K562 (cell line): Measurements from ENCODE around the gene RNF207. TPM values are rescaled to one million over a fixed set of nuclear protein-coding genes. Genes with fewer than 3 reads are reported as not detected.

Experiments
- ARID3B ChIP-seq: fragments of 250-450 bp; sonication (Bioruptor Pico); IDR thresholded peaks from 2 replicates; pipeline ENCODE4 v1.4.0; 2020; ENCODE audit warnings: borderline replicate concordance
- BRCA1 ChIP-seq, 2 experiments: fragments of 450-650 bp in 1 of 2; sonication (generic) in 1 of 2; formaldehyde crosslinking in 1 of 2; IDR thresholded peaks; 2 replicates each; pipeline versions ENCODE4 v1.5.0 to v1.6.1; 2017 to 2020; ENCODE audit warnings: mild to moderate bottlenecking in 1 of 2, missing genetic modification reagents in 1 of 2
- CBX5 ChIP-seq: IDR thresholded peaks from 2 replicates; pipeline ENCODE4 v1.6.1; 2014; ENCODE audit warnings: low read depth, borderline replicate concordance
- CHD1 ChIP-seq: fragments of 200-600 bp; sonication (generic); IDR thresholded peaks from one replicate; pipeline ENCODE4 v1.6.1; 2012; ENCODE audit warnings: mild to moderate bottlenecking, moderate library complexity, low read length, inconsistent platforms
- ERF ChIP-seq: fragments of 450-650 bp; formaldehyde crosslinking; IDR thresholded peaks from 2 replicates; pipeline ENCODE4 v1.4.0; 2020; ENCODE audit warnings: mild to moderate bottlenecking, mixed read lengths
- ETS2 ChIP-seq: IDR thresholded peaks from 2 replicates; pipeline ENCODE4 v1.6.1; 2016; ENCODE audit warnings: borderline replicate concordance, missing genetic modification characterization, mild to moderate bottlenecking, moderate library complexity, missing compliant biosample characterization; ENCODE audit not compliant: poor library complexity, severe bottlenecking
- ETV1 ChIP-seq: fragments of 450-650 bp; conservative IDR thresholded peaks from 2 replicates; pipeline ENCODE4 v1.6.1; 2016; ENCODE audit warnings: missing genetic modification characterization, control low read depth, low read depth, missing compliant biosample characterization
- FUS ChIP-seq: fragments of 200-400 bp; formaldehyde crosslinking; optimal IDR thresholded peaks from 2 replicates; pipeline ENCODE3; 2017; ENCODE audit warnings: low read depth, low read length
- HMBOX1 ChIP-seq: sonication (generic); IDR thresholded peaks from 2 replicates; pipeline ENCODE4 v1.6.1; 2016
- KLF6 ChIP-seq: fragments of 250-450 bp; sonication (Bioruptor Pico); IDR thresholded peaks from 2 replicates; pipeline ENCODE4 v1.4.0; 2020; ENCODE audit warnings: mild to moderate bottlenecking, moderate library complexity, borderline replicate concordance
- MAX ChIP-seq: sonication (generic); formaldehyde crosslinking; IDR thresholded peaks from 2 replicates; pipeline ENCODE4 v1.9.0; 2022; ENCODE audit warnings: mild to moderate bottlenecking, missing genetic modification reagents
- MCM2 ChIP-seq: fragments of 450-650 bp; IDR thresholded peaks from 2 replicates; pipeline ENCODE4 v1.6.1; 2017; ENCODE audit warnings: low read depth, mild to moderate bottlenecking
- NCOA1 ChIP-seq: fragments of 450-650 bp; IDR thresholded peaks from 2 replicates; pipeline ENCODE4 v1.6.1; 2016; ENCODE audit warnings: low read depth
- NCOA2 ChIP-seq, 2 experiments: fragments of 450-650 bp; IDR thresholded peaks; 2 replicates each; pipeline ENCODE4 v1.6.1; 2018; ENCODE audit warnings: mild to moderate bottlenecking in 2 of 2, moderate library complexity in 1 of 2; ENCODE audit not compliant: partially characterized antibody in 2 of 2
- POLR3A ChIP-seq: IDR thresholded peaks from 2 replicates; pipeline ENCODE4 v1.6.1; 2011; ENCODE audit warnings: borderline replicate concordance, mild to moderate bottlenecking, moderate library complexity; ENCODE audit not compliant: insufficient read length, insufficient read depth; ENCODE audit errors: extremely low read depth
- RBM15 ChIP-seq: fragments of 200-400 bp; formaldehyde crosslinking; IDR thresholded peaks from 2 replicates; pipeline ENCODE4 v1.6.1; 2018; ENCODE audit warnings: mild to moderate bottlenecking, low read length, moderate library complexity; ENCODE audit not compliant: insufficient read depth
- RBM22 ChIP-seq: fragments of 200-400 bp; formaldehyde crosslinking; IDR thresholded peaks from 2 replicates; pipeline ENCODE4 v1.6.1; 2018; ENCODE audit warnings: low read length, low read depth; ENCODE audit not compliant: poor library complexity, severe bottlenecking
- SMARCC2 ChIP-seq: fragments of 450-650 bp; IDR thresholded peaks from 2 replicates; pipeline ENCODE4 v1.6.1; 2017; ENCODE audit warnings: antibody characterized with exemption, moderate library complexity, mild to moderate bottlenecking, low read depth
- SMC3 ChIP-seq: conservative IDR thresholded peaks from 2 replicates; pipeline ENCODE4 v1.6.1; 2011; ENCODE audit warnings: low read depth, low read length, improper control_type of control experiment; ENCODE audit not compliant: insufficient read depth
- TCF3 ChIP-seq: sonication (generic); formaldehyde crosslinking; IDR thresholded peaks from 2 replicates; pipeline ENCODE4 v1.4.0; 2020; ENCODE audit warnings: mild to moderate bottlenecking, missing genetic modification reagents
- XRCC5 ChIP-seq: fragments of 200-400 bp; formaldehyde crosslinking; IDR thresholded peaks from 2 replicates; pipeline ENCODE4 v1.6.1; 2017; ENCODE audit warnings: low read depth, mild to moderate bottlenecking, low read length
- ZBTB2 ChIP-seq: fragments of 450-650 bp; IDR thresholded peaks from 2 replicates; pipeline ENCODE4 v1.6.1; 2016; ENCODE audit warnings: antibody characterized with exemption
- ZNF444 ChIP-seq: fragments of 250-450 bp; sonication (Bioruptor Pico); IDR thresholded peaks from 2 replicates; pipeline ENCODE4 v1.4.0; 2020; ENCODE audit warnings: mild to moderate bottlenecking, moderate library complexity
- polyA plus RNA-seq, 8 experiments: library from polyadenylated mRNA; depleted of rRNA in 4 of 8; stranded (reverse) in 5 of 8; unstranded in 3 of 8; fragments of >200 nt; fragmentation: Nextera tagmentation in 2 of 8; fragmentation: Illumina TruSeq in 1 of 8; extraction: Ambion mirVana in 2 of 8; extraction: Trizol in 1 of 8; gene quantifications; 2 replicates each; pipeline versions ENCODE4 v1.2.1 to v1.2.3, GENCODE V29; 2011 to 2014; ENCODE audit warnings: inconsistent platforms in 1 of 8, missing spikeins in 1 of 8
- total RNA-seq, 7 experiments: library from RNA; depleted of rRNA in 6 of 7; stranded (reverse); fragments of >200 nt in 6 of 7; fragmentation: Illumina TruSeq in 2 of 7; extraction: Trizol in 2 of 7; gene quantifications; 2 replicates each; pipeline versions ENCODE4 v1.2.1 to v1.2.3, GENCODE V29; 2011 to 2021; ENCODE audit warnings: low replicate concordance in 1 of 7

RNF207 gene
- total and polyA plus RNA-seq, 9 of the 15 experiments (the other 6 are each of a cell fraction or from before 2014, with no cell fraction given): 2.7 to 30.6 (median 12.9) TPM

GRCh38 chr1:6199298-6200187 lies 6.4 kb upstream of the RNF207 start, which contains the start of gene RPL22 (continued):
- TF ChIP-seq ZBTB2 (peak; percentile 97), MAX (CRISPR knock-in tag) (peak; percentile 97), SMARCC2 (no peak), FUS (peak; percentile 76), ZNF444 (no peak), HMBOX1 (peak; percentile 3; the same call in 1 of the 2 replicates), NCOA2 (IDR thresholded peaks at IDR 0.05; ENCODE audit: partially characterized antibody in 2 of 2) (no peak), POLR3A (no peak), ETS2 (tag) (no peak), CBX5 (no peak), ERF (peak; percentile 81; the same call in 1 of the 2 replicates), ETV1 (tag) (0 out of 2 replicates have a peak, but pooled peaks have one; percentile 26), CHD1 (peak; percentile 94), BRCA1 (IDR thresholded peaks at IDR 0.05) (no peak), BRCA1 (CRISPR knock-in tag; IDR thresholded peaks at IDR 0.05) (no peak), NCOA1 (no peak), RBM22 (peak; percentile 85), ARID3B (no peak), RBM15 (no peak), KLF6 (peak; percentile 32; the same call in 1 of the 2 replicates), XRCC5 (peak; percentile 99), SMC3 (no peak), TCF3 (CRISPR knock-in tag) (no peak; the same call in none of the 2 replicates), MCM2 (no peak)
